Upper lobe of right lung (tissue), 1 donor: ENCODE results near the gene CORO6. TPM values are rescaled to one million over a fixed set of nuclear protein-coding genes. Genes with fewer than 3 reads are reported as not detected.

Experiments
- ATAC-seq: fragments of 200-7000 bp; cut with Tn5 transposase; one replicate; pipeline ENCODE4 v1.9.1; 2020; ENCODE audit warnings: mild to moderate bottlenecking, moderate library complexity
- DNase-seq: peaks from one replicate; pipeline ENCODE4 v3.0.0-alpha.2; 2020
- H3K27ac ChIP-seq: fragments of 200-600 bp; one replicate; pipeline ENCODE4 v1.8.0; 2022
- H3K27me3 ChIP-seq: fragments of 200-600 bp; one replicate; pipeline ENCODE4 v1.8.0; 2022; ENCODE audit warnings: mild to moderate bottlenecking
- H3K36me3 ChIP-seq: fragments of 200-600 bp; one replicate; pipeline ENCODE4 v1.8.0; 2022
- H3K4me1 ChIP-seq: fragments of 200-600 bp; one replicate; pipeline ENCODE4 v1.8.0; 2022
- H3K4me3 ChIP-seq: fragments of 200-600 bp; one replicate; pipeline ENCODE4 v1.8.0; 2022; ENCODE audit warnings: mild to moderate bottlenecking
- H3K9me3 ChIP-seq: fragments of 200-600 bp; one replicate; pipeline ENCODE4 v1.8.0; 2022
- intact Hi-C: fragments of 100-400 bp; cut with DNase I; formaldehyde crosslinking; loops from one replicate; pipeline ENCODE4 v1.11.0; 2022
- total RNA-seq: library from RNA; stranded (reverse); fragmentation: NEBNext Ultra II Directional; extraction: Animal tissue kit (Norgen Biotek cat#: 25700); gene quantifications from one replicate; pipeline ENCODE4 v1.2.1, GENCODE V29; 2021
- TF ChIP-seq, protein P1 (sequence below): fragments of 200-600 bp; IDR thresholded peaks from one replicate; pipeline ENCODE4 v1.8.0; 2022; ENCODE audit warnings: antibody characterized with exemption
- donor health status: DM: no; HTN: yes; CAD: no; lungs with severe emphysema.

CORO6 gene
- total RNA-seq, 1 donor from 2014 or later, result 7.7 TPM

DNA sequence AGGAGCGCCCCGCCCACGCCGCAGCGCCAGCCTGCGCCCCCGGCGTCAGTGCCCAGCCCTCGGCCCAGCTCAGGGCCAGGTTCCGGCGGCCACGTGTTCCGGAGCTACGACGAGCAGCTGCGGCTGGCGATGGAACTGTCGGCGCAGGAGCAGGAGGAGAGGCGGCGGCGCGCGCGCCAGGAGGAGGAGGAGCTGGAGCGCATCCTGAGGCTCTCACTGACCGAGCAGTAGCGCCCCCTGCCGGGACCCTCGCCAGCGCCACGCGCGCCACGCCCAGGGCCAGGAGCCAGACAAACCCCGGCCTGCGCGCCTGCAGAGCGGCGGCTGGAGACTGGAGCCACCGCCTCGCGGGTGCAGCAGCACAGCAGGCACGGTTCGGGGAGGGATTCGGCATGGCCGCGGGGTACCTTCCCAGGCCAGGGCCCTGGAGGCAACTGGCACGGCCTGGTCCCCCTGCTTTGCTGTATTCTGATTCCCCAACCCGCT is 9.3 kb downstream of the CORO6 start:
- no peaks in the 10 kb centered on the region for H3K27me3 ChIP-seq
- no peaks in the 10 kb centered on the region for H3K9me3 ChIP-seq
- H3K4me3 ChIP-seq, result peak overlapping the region; percentile 42
- intact Hi-C loops, result no loop called here
- TF ChIP-seq, protein P1, sequence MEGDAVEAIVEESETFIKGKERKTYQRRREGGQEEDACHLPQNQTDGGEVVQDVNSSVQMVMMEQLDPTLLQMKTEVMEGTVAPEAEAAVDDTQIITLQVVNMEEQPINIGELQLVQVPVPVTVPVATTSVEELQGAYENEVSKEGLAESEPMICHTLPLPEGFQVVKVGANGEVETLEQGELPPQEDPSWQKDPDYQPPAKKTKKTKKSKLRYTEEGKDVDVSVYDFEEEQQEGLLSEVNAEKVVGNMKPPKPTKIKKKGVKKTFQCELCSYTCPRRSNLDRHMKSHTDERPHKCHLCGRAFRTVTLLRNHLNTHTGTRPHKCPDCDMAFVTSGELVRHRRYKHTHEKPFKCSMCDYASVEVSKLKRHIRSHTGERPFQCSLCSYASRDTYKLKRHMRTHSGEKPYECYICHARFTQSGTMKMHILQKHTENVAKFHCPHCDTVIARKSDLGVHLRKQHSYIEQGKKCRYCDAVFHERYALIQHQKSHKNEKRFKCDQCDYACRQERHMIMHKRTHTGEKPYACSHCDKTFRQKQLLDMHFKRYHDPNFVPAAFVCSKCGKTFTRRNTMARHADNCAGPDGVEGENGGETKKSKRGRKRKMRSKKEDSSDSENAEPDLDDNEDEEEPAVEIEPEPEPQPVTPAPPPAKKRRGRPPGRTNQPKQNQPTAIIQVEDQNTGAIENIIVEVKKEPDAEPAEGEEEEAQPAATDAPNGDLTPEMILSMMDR, result peak; percentile 89
- DNase-seq (peak; percentile 95), ATAC-seq (peak; percentile 79)
- H3K4me1 ChIP-seq, result peaks cover 47% of the 10 kb centered on the region
- H3K27ac ChIP-seq, result no peak overlapping the region
- H3K36me3 ChIP-seq, result no peaks in the 10 kb centered on the region

DNA sequence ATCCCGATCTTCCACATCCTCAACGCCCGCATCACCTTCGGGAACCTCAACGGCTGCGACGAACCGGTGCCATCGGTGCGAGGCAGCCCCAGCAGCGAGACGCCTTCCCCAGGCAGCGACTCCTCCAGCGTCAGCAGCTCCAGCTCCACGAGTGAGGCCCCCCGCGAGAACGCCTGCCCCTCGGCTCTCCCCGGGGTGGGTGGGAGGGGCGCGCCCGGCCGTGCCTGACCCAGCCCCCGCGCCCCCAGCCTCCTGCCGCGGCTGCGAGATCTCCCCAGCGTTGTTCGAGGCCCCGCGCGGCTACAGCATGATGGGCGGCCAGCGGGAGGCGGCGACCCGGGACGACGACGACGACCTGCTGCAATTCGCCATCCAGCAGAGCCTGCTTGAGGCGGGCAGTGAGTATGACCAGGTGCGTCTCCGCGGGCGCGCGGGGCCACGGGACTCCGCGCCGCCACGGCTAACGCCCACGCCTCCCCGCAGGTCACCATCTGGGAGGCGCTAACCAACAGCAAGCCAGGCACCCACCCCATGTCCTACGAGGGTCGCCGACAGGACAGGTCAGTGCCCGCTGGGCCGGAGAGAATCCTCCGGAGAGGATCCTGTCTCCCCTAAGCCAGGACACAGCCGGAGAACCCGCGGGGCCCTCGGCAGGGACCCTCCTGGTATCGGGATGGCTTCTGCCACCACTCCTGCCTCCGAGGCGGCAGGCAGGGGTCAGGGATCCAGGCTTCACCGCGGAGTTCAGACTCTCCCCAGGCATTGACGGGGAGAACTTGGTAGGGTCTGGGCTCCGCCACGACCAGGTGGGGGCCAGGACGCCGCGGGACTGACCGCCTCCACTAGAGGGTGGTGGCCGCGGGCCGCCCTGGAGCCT is 10.1 kb downstream of the CORO6 start:
- ATAC-seq, result no peak
- H3K27ac ChIP-seq, result no peak overlapping the region
- peaks cover 40% of the 10 kb centered on the region for H3K4me1 ChIP-seq
- H3K4me3 ChIP-seq, result peak overlapping the region; percentile 42
- TF ChIP-seq, protein P1, result no peak
- intact Hi-C loops, result no loop called here
- H3K36me3 ChIP-seq, result no peaks in the 10 kb centered on the region
- no peaks in the 10 kb centered on the region for H3K9me3 ChIP-seq
- no peaks in the 10 kb centered on the region for H3K27me3 ChIP-seq
- DNase-seq, result no peak

DNA sequence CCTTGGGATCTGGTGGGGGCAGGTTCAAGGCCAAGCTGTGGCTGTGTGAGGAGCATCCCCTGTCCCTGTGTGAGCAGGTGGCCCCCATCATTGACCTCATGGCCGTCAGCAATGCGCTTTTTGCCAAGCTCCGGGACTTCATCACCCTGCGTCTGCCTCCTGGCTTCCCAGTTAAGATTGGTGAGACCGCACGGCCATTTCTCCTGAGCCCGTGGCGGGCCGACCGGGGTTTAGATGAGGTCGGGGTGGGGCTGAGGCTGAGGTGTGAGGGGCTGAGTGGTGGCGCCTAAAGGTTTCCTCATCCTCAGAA is 10.7 kb downstream of the CORO6 start:
- TF ChIP-seq, protein P1, result no peak
- no peaks in the 10 kb centered on the region for H3K9me3 ChIP-seq

DNA sequence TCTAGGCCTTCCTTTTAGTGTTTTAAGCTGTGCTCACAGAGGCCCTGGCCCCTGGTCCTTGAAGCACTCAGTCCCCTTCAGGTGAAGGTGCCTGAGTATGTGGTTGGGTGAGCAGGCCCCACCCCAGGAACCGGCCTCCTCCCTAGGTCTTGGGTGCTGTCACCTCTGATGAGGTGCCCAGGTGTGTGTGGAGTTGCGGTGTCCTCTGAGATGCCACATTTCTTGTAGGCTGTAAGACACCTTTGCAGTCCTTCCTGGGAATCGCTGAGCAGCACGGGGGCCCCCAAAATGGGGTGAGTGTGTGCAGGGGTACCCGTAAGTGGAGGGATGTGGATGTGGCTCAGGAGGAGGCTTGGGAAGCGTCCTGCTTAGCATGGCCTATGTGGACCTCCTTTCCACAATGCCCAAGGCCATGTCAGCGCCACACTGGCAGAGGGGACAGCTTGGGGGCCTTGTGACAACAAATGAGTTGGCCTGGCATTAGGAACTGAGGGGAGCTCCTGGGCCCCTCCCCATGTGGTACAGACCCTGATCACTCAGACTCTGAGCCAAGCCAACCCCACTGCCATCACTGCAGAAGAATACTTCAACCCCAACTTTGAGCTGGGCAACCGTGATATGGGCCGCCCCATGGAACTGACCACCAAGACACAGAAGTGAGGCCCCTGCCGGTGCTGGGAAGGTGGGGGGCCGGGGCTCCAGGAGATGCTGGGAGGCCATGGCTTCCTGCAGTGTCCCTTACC is 11.2 kb downstream of the CORO6 start:
- DNase-seq, result peak; percentile 46
- Histone ChIP-seq H3K27me3 (no peaks in the 10 kb centered on the region), H3K36me3 (no peaks in the 10 kb centered on the region), H3K27ac (no peak overlapping the region), H3K9me3 (no peaks in the 10 kb centered on the region), H3K4me3 (no peak overlapping the region), H3K4me1 (peaks cover 29% of the 10 kb centered on the region)
- ATAC-seq, result no peak
- intact Hi-C loops, result no loop called here
- TF ChIP-seq, protein P1, result no peak

More for the DNA sequence above, 10.7 kb downstream of the CORO6 start:
- DNase-seq (peak; percentile 61), ATAC-seq (no peak)
- Histone ChIP-seq H3K27ac (no peak overlapping the region), H3K4me3 (no peak overlapping the region), H3K27me3 (no peaks in the 10 kb centered on the region), H3K4me1 (peaks cover 34% of the 10 kb centered on the region), H3K36me3 (no peaks in the 10 kb centered on the region)
- intact Hi-C loops, result no loop called here

DNA sequence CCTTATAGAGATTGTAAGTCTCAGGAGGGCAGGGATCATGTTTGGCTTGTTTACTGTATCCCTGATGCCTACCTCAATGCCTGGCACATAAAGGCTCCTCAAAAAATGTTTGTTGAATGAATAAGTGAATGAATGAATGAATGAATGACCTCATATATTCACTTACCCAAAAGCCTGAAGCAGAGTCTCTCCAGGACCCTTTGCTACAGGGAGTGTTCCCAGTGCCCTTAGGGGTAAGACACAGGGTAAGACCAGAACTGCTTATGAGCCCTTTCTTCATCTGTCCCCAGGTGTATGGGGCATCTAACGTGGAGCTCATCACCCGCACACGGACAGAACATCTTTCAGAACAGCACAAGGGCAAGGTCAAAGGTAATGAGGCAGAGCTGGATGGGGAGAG is 12.3 kb downstream of the CORO6 start:
- intact Hi-C loops, result no loop called here
- no peak for ATAC-seq
- DNase-seq, result peak; percentile 26
- TF ChIP-seq, protein P1, result no peak
- no peak overlapping the region for H3K27ac ChIP-seq
- H3K36me3 ChIP-seq, result no peaks in the 10 kb centered on the region
- no peaks in the 10 kb centered on the region for H3K27me3 ChIP-seq
- H3K4me3 ChIP-seq, result no peak overlapping the region
- peaks cover 20% of the 10 kb centered on the region for H3K4me1 ChIP-seq
- no peaks in the 10 kb centered on the region for H3K9me3 ChIP-seq
